ENCODE measurements around the gene MIF4GD.
"Not testable (repeated sequence)": the region's sequence is repeated elsewhere in the genome, so short reads cannot be mapped to it uniquely, and the experiment has no call there.

MIF4GD gene

DNA sequence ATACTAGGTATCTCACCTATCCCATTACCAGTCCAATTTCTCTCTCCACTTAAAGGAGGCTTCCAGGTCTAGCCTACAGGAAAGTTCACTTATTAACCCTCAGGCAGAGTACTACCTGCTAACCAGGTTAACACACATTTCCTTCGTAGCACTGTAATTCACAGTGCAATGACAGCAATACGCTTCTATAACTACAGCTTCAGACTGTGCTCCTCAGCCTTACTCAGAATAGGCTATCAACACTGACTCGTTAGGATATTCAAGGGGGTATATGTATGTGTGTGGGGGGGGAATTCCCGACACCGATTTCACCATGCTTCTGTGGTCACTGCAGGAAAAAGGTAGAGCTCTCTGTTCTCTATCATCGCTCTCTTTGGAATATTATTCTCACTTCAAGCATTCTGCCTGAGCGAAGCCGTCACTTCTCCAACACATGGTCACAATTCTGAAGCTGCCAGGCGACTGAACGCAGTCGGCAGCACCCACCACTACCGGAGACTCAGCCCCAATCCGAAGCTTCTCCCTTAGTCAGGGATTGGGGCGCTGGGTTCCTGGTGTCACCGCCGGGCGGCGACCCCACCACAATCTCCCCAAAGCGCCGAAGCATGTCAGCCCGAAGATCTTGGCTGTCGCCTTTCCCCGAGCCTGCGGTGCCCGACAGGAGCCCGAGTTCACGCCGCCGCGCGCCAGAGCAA lies 10.2 kb downstream of the MIF4GD start:
- DNase-seq (ENCODE audit: low read depth): no peak

- DNase-seq (ENCODE audit: low read depth): not testable (repeated sequence)
Measured at GRCh38 chr17:75257228-75257627, 13.8 kb downstream of the MIF4GD start.

- not testable (repeated sequence) for DNase-seq (ENCODE audit: low read depth)
Measured at GRCh38 chr17:75255954-75256698, 14.9 kb downstream of the MIF4GD start.

DNA sequence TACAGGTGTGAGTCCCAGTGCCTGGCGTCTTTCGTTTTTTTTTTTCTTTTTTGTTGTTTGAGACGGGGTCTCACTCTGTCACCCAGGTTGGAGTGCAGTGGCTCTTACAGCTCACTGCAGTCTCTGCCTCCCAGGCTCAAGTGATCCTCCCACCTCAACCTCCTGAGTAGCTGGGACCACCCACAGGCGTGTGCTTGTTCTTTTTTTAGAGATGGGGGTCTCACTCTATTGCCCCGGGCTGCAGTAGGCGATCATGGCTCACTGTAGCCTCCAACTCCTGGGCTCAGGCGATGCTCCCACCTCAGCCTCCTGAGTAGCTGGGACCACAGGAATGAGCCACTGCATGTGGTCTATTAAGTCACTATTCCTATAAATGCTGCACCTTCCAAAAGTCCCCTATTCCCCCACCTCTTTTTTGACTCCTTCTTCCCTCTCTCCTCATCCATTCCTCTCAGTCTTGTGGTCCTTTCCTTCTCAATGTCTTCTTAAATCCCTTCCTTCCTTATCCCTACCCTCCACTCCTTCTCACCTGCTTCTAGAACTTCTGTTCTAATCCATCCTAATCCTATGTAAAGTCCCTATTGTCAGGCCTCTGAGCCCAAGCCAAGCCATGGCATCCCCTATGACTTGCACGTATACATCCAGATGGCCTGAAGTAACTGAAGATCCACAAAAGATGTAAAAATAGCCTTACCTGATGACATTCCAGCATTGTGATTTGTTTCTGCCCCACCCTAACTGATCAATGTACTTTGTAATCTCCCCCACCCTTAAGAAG lies 18.8 kb downstream of the MIF4GD start:
- no peak for DNase-seq (ENCODE audit: low read depth)

DNA sequence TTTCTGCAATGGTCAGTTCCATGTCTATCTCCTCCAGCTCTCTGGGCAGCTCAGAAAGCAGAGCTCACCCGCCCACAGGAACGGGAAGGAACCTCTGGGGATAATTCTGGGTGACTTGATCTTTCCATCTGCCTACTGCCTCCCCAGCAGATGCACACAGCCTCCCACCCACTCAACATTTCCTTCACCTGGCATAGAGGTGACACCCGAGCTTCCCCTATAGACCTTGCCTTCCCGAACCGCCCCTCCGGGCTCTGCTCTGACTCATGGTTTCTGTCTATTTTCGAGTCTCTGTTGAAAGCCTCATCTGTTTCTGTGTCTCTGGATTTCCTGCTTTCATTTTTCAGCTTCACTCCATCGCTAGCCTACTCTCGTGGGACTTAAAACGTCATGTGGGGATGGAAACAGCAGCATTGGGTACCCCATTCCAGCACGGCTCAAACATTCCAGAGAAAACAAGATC lies 21.0 kb downstream of the MIF4GD start:
- peak; percentile 63 for DNase-seq (ENCODE audit: low read depth)

- no peak for DNase-seq (ENCODE audit: low read depth)
Measured at GRCh38 chr17:75249564-75249963, 21.5 kb downstream of the MIF4GD start.

DNA sequence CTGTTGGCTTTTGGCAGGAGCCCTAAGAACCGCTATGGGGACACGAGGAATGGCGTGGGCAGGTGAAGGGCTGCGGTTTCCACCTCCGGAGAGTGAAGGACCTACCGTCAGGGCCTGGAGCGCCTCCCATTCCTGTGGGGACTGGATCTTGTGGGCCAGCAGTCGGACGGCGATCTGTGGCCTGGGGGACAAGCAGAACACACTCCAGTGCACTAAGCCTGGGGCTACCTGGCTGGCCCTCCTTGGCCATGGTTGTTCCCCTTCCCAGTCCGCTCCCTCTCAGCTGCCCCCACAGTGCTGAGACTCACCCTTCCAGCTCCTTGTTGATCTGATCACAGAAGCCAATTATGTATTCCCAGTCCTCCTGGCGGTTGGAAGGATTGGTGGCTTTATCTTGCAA lies 24.6 kb downstream of the MIF4GD start:
- no peak for DNase-seq (ENCODE audit: low read depth)

GRCh38 chr17:75245011-75245410 lies 26.0 kb downstream of the MIF4GD start:
- DNase-seq (ENCODE audit: low read depth): no peak

- no peak for DNase-seq (ENCODE audit: low read depth)
Measured at GRCh38 chr17:75244133-75244866, 26.7 kb downstream of the MIF4GD start.

DNA sequence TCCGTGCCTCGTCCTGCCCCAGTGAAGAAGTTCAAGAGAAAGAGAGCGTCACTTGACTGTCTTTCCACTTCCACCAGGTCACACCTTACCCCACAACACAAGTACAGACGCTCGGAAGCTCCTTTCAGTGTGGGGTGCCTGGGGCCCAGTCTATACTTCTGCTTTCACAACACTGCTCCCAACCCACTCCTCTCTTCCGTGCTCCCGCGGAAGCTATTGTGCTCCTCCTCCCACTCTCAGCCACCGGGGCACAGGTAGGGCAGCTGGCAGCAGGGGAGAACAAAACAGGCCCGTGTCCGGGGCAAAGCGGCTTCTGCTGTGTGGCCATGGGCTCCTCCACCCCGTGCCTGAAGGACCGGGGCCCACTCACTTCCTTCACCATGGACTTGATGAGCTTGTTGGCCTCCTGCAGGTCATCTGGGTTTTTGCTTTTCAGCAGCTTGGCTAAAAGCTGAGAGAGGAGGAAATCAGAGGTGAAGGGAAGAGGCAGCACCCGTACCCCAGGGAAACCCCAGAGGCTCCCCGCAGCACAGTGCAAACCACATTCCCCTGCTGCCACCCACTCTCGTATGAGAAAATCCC lies 28.5 kb downstream of the MIF4GD start:
- DNase-seq (ENCODE audit: low read depth): no peak

GRCh38 chr17:75241996-75242460 lies 29.0 kb downstream of the MIF4GD start:
- DNase-seq (ENCODE audit: low read depth): no peak

DNA sequence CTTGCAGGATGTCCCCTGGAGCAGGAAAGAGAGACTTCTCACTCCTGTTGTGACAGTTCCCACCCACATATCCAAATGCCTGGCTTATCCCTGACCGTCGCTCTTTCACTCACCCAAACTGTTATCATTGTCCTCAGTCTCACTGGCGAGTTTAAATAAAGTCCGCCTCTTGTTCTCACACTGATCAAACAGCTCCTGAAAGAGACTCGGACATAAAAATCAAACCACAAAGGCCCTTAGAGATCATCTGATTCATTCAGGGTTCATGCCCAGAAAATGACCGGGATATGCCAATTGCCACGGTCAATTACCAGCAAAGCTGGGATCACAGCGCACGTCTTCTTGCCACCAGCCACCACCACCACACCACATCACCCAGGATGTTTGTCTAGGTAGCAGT lies 29.5 kb downstream of the MIF4GD start:
- no peak for DNase-seq (ENCODE audit: low read depth)

DNA sequence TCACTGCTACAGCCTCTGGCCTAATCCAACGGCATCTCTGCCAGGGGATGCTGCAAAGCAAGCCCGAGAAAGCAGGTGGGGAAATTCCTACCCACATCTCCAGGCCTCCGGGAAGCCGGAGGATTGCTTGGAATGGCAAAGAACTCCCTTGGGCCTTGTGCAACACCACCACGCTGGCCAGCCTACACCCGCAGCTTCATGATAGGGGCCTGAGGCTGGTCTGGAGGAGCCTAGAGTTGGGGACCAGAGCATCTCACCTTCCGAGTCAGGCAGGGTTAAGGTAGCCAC lies 29.9 kb downstream of the MIF4GD start:
- no peak for DNase-seq (ENCODE audit: low read depth)

- no peak for DNase-seq (ENCODE audit: low read depth)
Measured at GRCh38 chr17:75240394-75241142, 30.5 kb downstream of the MIF4GD start.

DNA sequence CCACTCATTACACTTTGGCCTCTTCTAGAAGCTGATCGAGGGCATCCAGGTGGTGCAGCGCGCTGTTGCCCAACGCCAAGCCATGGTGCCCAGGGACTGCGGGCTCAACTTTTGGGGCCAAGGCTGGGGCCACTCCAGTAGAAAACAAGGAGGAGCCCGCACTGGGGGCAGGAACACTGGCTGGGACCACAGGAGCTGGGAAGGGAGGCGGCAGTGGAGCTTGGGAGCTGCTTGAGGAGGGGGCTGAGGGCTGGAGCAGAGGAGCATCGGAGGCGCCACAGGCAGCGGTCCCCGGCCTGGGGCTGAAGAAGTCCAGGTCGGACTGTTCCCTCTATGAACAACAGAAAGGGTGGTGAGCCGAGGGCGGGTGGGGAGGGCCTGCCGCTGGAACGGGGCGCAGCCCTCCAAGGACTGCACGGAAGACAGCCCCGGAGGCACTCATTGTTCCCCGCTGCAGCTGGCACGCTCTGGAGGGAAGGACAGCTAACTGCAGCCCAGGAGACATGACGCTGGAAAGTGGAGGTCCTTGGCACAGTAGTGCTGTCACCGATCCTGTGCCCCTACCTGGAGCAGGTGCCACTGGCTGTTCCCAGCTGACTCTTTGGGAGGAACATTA lies 31.1 kb downstream of the MIF4GD start:
- DNase-seq (ENCODE audit: low read depth): no peak

- DNase-seq (ENCODE audit: low read depth): no peak
Measured at GRCh38 chr17:75239214-75239613, 31.8 kb downstream of the MIF4GD start.

GRCh38 chr17:75238684-75239191 lies 32.3 kb downstream of the MIF4GD start:
- DNase-seq (ENCODE audit: low read depth): no peak

GRCh38 chr17:75238020-75238580 lies 32.9 kb downstream of the MIF4GD start:
- no peak for DNase-seq (ENCODE audit: low read depth)

- no peak for DNase-seq (ENCODE audit: low read depth)
Measured at GRCh38 chr17:75237100-75238014, 33.7 kb downstream of the MIF4GD start.

All from stimulated activated CD8-positive, alpha-beta memory T cell treated with anti-CD3 and anti-CD28 coated beads, Interleukin-4, amount 100 ng/mL, for 24 hours (primary cell).